Neuronal stem cell (in vitro differentiated cells): ENCODE data around the gene DAND5.
A peak's percentile ranks its signal among the peaks of the same experiment; 100 is the strongest.

Experiments
- DNase-seq: peaks from one replicate; pipeline ENCODE4 v3.0.0-alpha.2; 2013; ENCODE audit warnings: low spot score
- H2AFZ ChIP-seq: one replicate; pipeline ENCODE4 v1.6.1; 2013; ENCODE audit warnings: mild to moderate bottlenecking, low read length, inconsistent platforms
- H2AK5ac ChIP-seq: 2 replicates; pipeline ENCODE4 v1.6.1; 2013; ENCODE audit warnings: low read depth, mild to moderate bottlenecking, inconsistent platforms, low read length, moderate library complexity, mixed read lengths
- H2BK120ac ChIP-seq: 2 replicates; pipeline ENCODE4 v1.6.1; 2013; ENCODE audit warnings: low read depth, mild to moderate bottlenecking, inconsistent platforms, low read length, moderate library complexity, mixed read lengths
- H2BK12ac ChIP-seq: one replicate; pipeline ENCODE4 v1.6.1; 2013; ENCODE audit warnings: low read length, inconsistent platforms
- H2BK15ac ChIP-seq: 2 replicates; pipeline ENCODE4 v1.6.1; 2013; ENCODE audit warnings: mild to moderate bottlenecking, low read length, inconsistent platforms, mixed read lengths
- H2BK5ac ChIP-seq: one replicate; pipeline ENCODE4 v1.6.1; 2013; ENCODE audit warnings: inconsistent platforms, mild to moderate bottlenecking, low read length, moderate library complexity
- H3K14ac ChIP-seq: one replicate; pipeline ENCODE4 v1.6.1; 2013; ENCODE audit warnings: low read length, inconsistent platforms
- H3K18ac ChIP-seq: 2 replicates; pipeline ENCODE4 v1.6.1; 2013; ENCODE audit warnings: low read length, inconsistent platforms
- H3K23ac ChIP-seq: 2 replicates; pipeline ENCODE4 v1.6.1; 2013; ENCODE audit warnings: low read depth, mild to moderate bottlenecking, mixed read lengths, low read length, inconsistent platforms; ENCODE audit not compliant: poor library complexity
- H3K27ac ChIP-seq: replicated peaks from 3 replicates; pipeline ENCODE4 v1.5.1; 2013; ENCODE audit warnings: low read length, inconsistent platforms
- H3K27me3 ChIP-seq, 3 experiments: 2 replicates each; pipeline ENCODE4 v1.6.1; 2013; ENCODE audit warnings: low read length in 3 of 3, mild to moderate bottlenecking in 2 of 3, inconsistent platforms in 1 of 3, low read depth in 1 of 3, mixed read lengths in 1 of 3, moderate library complexity in 1 of 3; ENCODE audit not compliant: control insufficient read depth in 3 of 3, insufficient read depth in 3 of 3
- H3K36me3 ChIP-seq, 2 donors: replicated peaks in 1 of 2; 2 replicates each; pipeline ENCODE4 v1.6.1; 2013; ENCODE audit warnings: low read length in 2 of 2; ENCODE audit not compliant: control insufficient read depth in 2 of 2, insufficient read depth in 2 of 2
- H3K4ac ChIP-seq: 2 replicates; pipeline ENCODE4 v1.6.1; 2013; ENCODE audit warnings: inconsistent platforms, mild to moderate bottlenecking, low read length, moderate library complexity
- H3K4me1 ChIP-seq, 2 donors: 1 replicate in 1 of 2; 2 replicates in 1 of 2; pipeline ENCODE4 v1.6.1; 2013; ENCODE audit warnings: low read length in 2 of 2, low read depth in 1 of 2; ENCODE audit not compliant: control insufficient read depth in 2 of 2, insufficient read depth in 1 of 2
- H3K4me2 ChIP-seq: one replicate; pipeline ENCODE4 v1.6.1; 2013; ENCODE audit warnings: mild to moderate bottlenecking, low read length, inconsistent platforms; ENCODE audit not compliant: insufficient read depth, poor library complexity, severe bottlenecking
- H3K4me3 ChIP-seq, 2 donors: 2 replicates each; pipeline ENCODE4 v1.5.1; 2013; ENCODE audit warnings: low read length in 2 of 2, mild to moderate bottlenecking in 2 of 2, inconsistent platforms in 1 of 2, moderate library complexity in 1 of 2
- H3K79me1 ChIP-seq: one replicate; pipeline ENCODE4 v1.6.1; 2013; ENCODE audit warnings: low read depth, mild to moderate bottlenecking, inconsistent platforms, low read length, moderate library complexity
- H3K9ac ChIP-seq: one replicate; pipeline ENCODE4 v1.6.1; 2013; ENCODE audit warnings: mild to moderate bottlenecking, low read depth, low read length, inconsistent platforms; ENCODE audit not compliant: poor library complexity
- H3K9me3 ChIP-seq, 2 donors: replicated peaks in 1 of 2; 2 replicates each; pipeline versions ENCODE3 to v1.6.1; 2013; ENCODE audit warnings: low read length in 2 of 2, mild to moderate bottlenecking in 2 of 2, inconsistent platforms in 1 of 2, low read depth in 1 of 2, mixed read lengths in 1 of 2, moderate library complexity in 1 of 2; ENCODE audit not compliant: control insufficient read depth in 2 of 2, insufficient read depth in 1 of 2
- H4K8ac ChIP-seq: one replicate; pipeline ENCODE4 v1.6.1; 2013; ENCODE audit warnings: low read depth, mild to moderate bottlenecking, inconsistent platforms, low read length, moderate library complexity
- H4K91ac ChIP-seq: one replicate; pipeline ENCODE4 v1.6.1; 2013; ENCODE audit warnings: low read length, low read depth, mild to moderate bottlenecking, inconsistent platforms; ENCODE audit not compliant: poor library complexity
- WGBS, 2 donors: extraction: QIAGEN DNeasy Blood & Tissue Kit; methylation state at CpG; one replicate each; pipeline ENCODE4 v1.1.7; 2013; ENCODE audit warnings: missing lambda C conversion rate in 2 of 2, mixed read lengths in 1 of 2; ENCODE audit not compliant: insufficient read length in 2 of 2, insufficient replicate concordance in 1 of 2; ENCODE audit errors: extremely low coverage in 2 of 2; 5-methylcytosine and 5-hydroxymethylcytosine counted together

The DAND5 gene

GRCh38 chr19:12959481-12959880, 9.9 kb upstream of the DAND5 start:
- Histone ChIP-seq H2BK5ac (no peak overlapping the region), H3K23ac (no peak overlapping the region), H2BK12ac (no peak overlapping the region), H3K27ac (no peak overlapping the region), H4K8ac (no peak overlapping the region), H3K9ac (no peak overlapping the region), H2AK5ac (no peak overlapping the region), H3K18ac (no peak overlapping the region), H3K36me3 (peaks cover 7 to 15% of the 10 kb centered on the region in 2 donors), H3K9me3 (no peaks in the 10 kb centered on the region), H2BK120ac (no peak overlapping the region), H3K4ac (no peak overlapping the region), H3K14ac (no peak overlapping the region), H3K4me3 (no peak overlapping the region), H4K91ac (no peak overlapping the region), H3K27me3 (no peaks in the 10 kb centered on the region), H3K4me1 (no peaks in the 10 kb centered on the region), H2AFZ (no peak overlapping the region), H3K79me1 (peaks cover 11% of the 10 kb centered on the region), H2BK15ac (no peak overlapping the region), H3K4me2 (no peak overlapping the region)
- no CpG with 5 or more reads among the region's 6 CpGs for WGBS, 2 donors
- DNase-seq: no peak

DNA sequence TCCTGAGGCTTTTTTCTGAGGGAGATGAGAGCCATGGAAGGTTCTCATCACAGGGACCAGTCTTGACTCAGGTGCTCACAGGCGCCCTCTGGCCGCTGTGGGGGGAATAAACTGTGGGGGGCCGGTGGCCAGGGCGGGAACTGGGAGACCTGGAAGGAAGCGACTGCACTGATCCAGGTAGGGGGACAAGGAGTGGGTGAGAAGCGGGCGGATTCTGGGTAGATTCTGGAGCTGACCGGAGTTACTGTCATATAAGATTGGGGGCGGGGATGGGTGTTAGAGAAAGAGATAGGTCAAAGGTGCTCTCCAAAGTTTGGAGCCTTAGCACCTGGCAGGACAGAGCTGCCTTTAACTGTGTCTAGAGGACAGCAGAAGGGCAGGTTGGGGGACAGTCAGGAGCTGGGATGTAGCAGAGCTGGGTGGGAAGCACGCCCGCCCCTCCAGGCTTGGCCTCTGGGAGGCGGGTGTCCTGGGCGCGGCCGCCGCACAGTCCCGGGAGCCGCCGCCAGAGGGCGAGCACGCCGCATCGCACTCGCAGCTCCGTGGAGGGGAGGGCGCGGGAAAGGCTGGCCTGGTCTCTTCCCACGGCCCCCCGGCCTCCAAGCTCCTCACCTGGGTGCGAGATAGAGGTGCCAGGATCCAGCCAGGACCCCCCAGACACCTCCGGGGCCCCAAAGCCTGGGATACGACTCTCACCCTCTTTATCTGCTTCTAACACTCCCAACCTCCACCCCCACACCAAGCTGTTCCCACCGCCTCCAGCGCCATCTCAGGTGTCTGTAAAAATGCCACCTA, 4.2 kb upstream of the DAND5 start:
- Histone ChIP-seq H3K36me3 (no peaks in the 10 kb centered on the region), H3K4ac (no peak overlapping the region), H2BK12ac (no peak overlapping the region), H2AFZ (peak overlapping the region; percentile 90), H3K79me1 (no peaks in the 10 kb centered on the region), H2BK120ac (no peak overlapping the region), H3K9ac (peak overlapping the region; percentile 83), H2AK5ac (no peak overlapping the region), H3K9me3 (no peaks in the 10 kb centered on the region), H3K14ac (peak overlapping the region; percentile 47), H3K18ac (peak overlapping the region; percentile 88), H3K4me1 (peaks cover 3 to 5% of the 10 kb centered on the region in 2 donors), H2BK5ac (no peak overlapping the region), H3K23ac (peak overlapping the region; percentile 85), H4K91ac (no peak overlapping the region), H3K27ac (peak overlapping the region; percentile 68), H4K8ac (no peak overlapping the region), H3K4me3 (peak overlapping the region; percentile 31 to 34), H3K27me3 (peaks cover 0 to 12% (median 0%) of the 10 kb centered on the region in 3 experiments), H2BK15ac (peak overlapping the region; percentile 86), H3K4me2 (peak overlapping the region; percentile 67)
- no CpG with 5 or more reads among the region's 34 CpGs for WGBS, 2 donors
- peak; percentile 72 for DNase-seq

DNA sequence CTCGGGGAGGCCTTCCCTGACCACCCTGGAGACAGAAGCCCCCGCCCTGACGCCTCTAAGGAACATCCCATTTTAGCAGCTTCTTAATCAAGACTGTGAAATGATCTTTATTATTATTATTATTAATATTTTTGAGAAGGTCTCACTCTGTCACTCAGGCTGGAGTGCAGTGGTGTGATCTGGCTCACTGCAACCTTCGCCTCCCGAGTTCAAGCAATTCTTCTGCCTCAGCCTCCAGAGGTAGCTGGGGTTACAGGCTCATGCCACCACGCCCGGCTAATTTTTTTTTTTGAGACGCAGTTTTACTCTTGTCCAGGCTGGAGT, 3.6 kb upstream of the DAND5 start:
- H3K27ac ChIP-seq: no peak overlapping the region
- no CpG with 5 or more reads among the region's 8 CpGs for whole genome bisulfite sequencing, 2 donors
- H2BK5ac ChIP-seq: no peak overlapping the region
- H3K9me3 ChIP-seq: no peaks in the 10 kb centered on the region
- no peak overlapping the region for H2BK12ac ChIP-seq
- peak overlapping the region; percentile 90 for H2AFZ ChIP-seq
- no peak overlapping the region for H3K14ac ChIP-seq
- H2BK15ac ChIP-seq: no peak overlapping the region
- H3K23ac ChIP-seq: no peak overlapping the region
- no peak overlapping the region for H4K8ac ChIP-seq
- H3K79me1 ChIP-seq: no peaks in the 10 kb centered on the region
- H3K36me3 ChIP-seq: no peaks in the 10 kb centered on the region
- peaks cover 3 to 5% of the 10 kb centered on the region in 2 donors for H3K4me1 ChIP-seq
- peak overlapping the region in 1 of 2 donors; percentile 17 for H3K4me3 ChIP-seq
- no peak for DNase-seq
- H4K91ac ChIP-seq: no peak overlapping the region
- H3K18ac ChIP-seq: peak overlapping the region; percentile 88
- no peak overlapping the region for H3K4ac ChIP-seq
- H3K9ac ChIP-seq: no peak overlapping the region
- peaks cover 0 to 15% (median 0%) of the 10 kb centered on the region in 3 experiments for H3K27me3 ChIP-seq
- H2AK5ac ChIP-seq: no peak overlapping the region
- H2BK120ac ChIP-seq: no peak overlapping the region
- H3K4me2 ChIP-seq: peak overlapping the region; percentile 67

- no peak overlapping the region for H3K18ac ChIP-seq
- H2AK5ac ChIP-seq: no peak overlapping the region
- H3K4me3 ChIP-seq: no peak overlapping the region
- H2BK12ac ChIP-seq: no peak overlapping the region
- no peaks in the 10 kb centered on the region for H3K36me3 ChIP-seq
- H3K27ac ChIP-seq: no peak overlapping the region
- no peak overlapping the region for H2BK15ac ChIP-seq
- H3K4me2 ChIP-seq: no peak overlapping the region
- no peak overlapping the region for H2AFZ ChIP-seq
- no CpG with 5 or more reads among the region's 5 CpGs for WGBS, 2 donors
- no peak overlapping the region for H4K8ac ChIP-seq
- no peak overlapping the region for H4K91ac ChIP-seq
- H3K4me1 ChIP-seq: peaks cover 3 to 5% of the 10 kb centered on the region in 2 donors
- no peak overlapping the region for H3K4ac ChIP-seq
- no peaks in the 10 kb centered on the region for H3K9me3 ChIP-seq
- no peak overlapping the region for H2BK120ac ChIP-seq
- no peak overlapping the region for H2BK5ac ChIP-seq
- H3K79me1 ChIP-seq: no peaks in the 10 kb centered on the region
- H3K23ac ChIP-seq: no peak overlapping the region
- no peak overlapping the region for H3K14ac ChIP-seq
- peaks cover 0 to 17% (median 0%) of the 10 kb centered on the region in 3 experiments for H3K27me3 ChIP-seq
- H3K9ac ChIP-seq: no peak overlapping the region
- DNase-seq: no peak
Measured at GRCh38 chr19:12967907-12968306, 1.5 kb upstream of the DAND5 start.
